Measurements from ENCODE around the gene NPNT. TPM values are rescaled to one million over a fixed set of nuclear protein-coding genes. Genes with fewer than 3 reads are reported as not detected.
A peak's percentile ranks its signal among the peaks of the same experiment; 100 is the strongest.

NPNT gene
- total RNA-seq, 2 donors from 2014 or later, result 0.06 TPM; not detected in 1

DNA sequence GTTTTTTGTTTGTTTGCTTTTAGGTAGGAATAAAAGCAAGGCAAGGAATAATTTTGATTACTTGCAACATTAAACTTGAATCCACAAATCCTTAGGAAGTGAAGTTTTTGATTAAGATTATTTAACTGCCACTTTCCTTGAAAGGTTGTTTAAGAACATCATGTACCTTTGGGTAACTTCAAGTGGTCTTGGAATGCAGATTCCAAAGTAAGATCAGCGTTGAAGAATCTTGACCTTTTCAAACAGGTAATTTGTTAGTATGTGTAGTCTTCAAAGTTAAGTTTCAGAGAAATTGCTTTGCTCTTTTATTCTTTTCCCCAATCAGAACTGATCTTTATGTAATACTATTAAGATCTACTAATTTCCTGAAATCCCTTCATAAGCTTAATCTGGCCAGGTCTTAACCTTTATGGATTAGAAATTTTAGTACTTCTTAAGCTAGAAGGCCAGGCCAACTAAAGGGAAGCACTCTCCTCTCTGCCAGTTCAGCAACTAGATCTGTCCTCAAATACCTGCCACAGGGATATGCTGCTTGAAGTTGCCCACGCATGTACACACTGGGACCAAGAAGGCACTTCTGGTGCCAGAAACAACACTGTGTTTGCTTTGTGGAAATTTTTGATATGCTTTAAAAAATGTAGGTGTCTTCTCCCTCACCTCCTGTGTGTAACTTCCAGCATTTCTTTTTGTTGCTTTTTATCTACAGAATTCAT, 7.4 kb downstream of the NPNT start:
- no peak for DNase-seq (ENCODE audit: low spot score in 2 of 2)
- Mint-ChIP-seq H3K36me3 (peaks cover 0 to 5% of the 10 kb centered on the region in 2 donors), H3K9me3 (peaks cover 0 to 3% of the 10 kb centered on the region in 2 donors), H3K27ac (no peak overlapping the region)
- ATAC-seq, result no peak

DNA sequence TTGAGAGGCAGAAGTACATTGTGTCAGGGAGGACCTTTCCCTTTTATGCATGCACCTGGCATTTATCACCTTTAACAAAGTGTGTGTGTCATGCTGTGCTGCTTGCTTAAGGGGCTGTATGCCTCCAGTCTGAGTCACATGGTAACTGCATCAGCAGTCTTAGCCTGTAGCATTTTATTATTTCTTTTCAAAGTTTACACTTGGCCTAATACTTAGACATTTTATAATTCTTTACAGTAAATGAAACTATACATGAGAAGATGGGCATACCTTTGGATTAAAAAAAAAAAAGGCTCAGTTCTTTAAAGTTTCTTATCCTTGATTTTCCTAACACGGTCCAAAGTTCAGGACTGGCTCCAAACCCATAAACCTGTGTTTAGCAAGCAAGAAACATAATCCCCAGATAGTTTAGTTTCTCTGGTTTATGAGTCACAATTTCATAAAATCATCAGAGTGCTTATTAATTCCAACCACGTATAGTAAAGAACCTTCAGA, 14.6 kb downstream of the NPNT start:
- no peaks in the 10 kb centered on the region for H3K36me3 Mint-ChIP-seq

DNA sequence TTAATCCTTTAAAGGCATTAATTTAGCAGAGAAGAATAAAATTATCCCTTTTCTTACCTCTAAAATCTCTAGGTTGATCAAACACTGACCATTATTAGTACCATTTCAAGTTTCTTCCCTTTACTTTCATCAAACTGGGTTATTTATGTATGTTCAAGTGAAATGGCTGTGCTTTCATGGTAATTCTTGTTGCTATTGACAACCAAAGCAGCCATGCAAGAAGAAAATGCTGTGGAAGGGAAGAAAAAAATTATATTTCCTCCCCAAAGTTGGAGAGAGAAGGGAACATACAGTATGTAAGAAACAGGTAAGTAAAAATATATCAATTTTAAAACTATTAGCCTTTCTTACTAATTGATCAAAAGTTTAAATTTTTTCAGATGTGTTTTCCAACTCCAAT, 16.2 kb downstream of the NPNT start:
- Mint-ChIP-seq H3K36me3 (no peaks in the 10 kb centered on the region), H3K27ac (no peak overlapping the region), H3K9me3 (no peaks in the 10 kb centered on the region)
- ATAC-seq (no peak), DNase-seq (ENCODE audit: low spot score in 2 of 2) (no peak)

More for the DNA sequence above, 14.6 kb downstream of the NPNT start:
- H3K9me3 Mint-ChIP-seq, result no peaks in the 10 kb centered on the region
- DNase-seq (ENCODE audit: low spot score in 2 of 2) (no peak), ATAC-seq (no peak)
- no peak overlapping the region for H3K27ac Mint-ChIP-seq

DNA sequence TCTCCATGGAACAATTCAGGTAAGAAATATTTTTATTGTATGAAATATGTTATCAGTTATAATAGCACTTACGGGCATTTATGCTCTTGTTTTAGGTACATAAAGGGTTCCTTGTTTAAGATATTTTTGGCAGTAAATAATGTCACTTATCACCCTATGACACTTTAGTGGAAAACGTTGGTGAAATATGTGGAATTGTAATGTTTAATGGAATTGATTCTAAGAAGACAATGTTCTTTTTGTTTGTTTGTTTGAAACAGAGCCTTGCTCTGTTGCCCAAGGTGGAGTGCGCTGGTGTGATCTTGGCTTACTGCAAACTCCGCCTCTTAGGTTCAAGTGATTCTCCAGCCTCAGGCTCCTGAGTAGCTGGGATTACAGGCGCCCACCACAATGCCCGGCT, 17.4 kb downstream of the NPNT start:
- ATAC-seq, result no peak
- DNase-seq (ENCODE audit: low spot score in 2 of 2), result no peak
- no peaks in the 10 kb centered on the region for H3K36me3 Mint-ChIP-seq
- no peak overlapping the region for H3K27ac Mint-ChIP-seq
- no peaks in the 10 kb centered on the region for H3K9me3 Mint-ChIP-seq

DNA sequence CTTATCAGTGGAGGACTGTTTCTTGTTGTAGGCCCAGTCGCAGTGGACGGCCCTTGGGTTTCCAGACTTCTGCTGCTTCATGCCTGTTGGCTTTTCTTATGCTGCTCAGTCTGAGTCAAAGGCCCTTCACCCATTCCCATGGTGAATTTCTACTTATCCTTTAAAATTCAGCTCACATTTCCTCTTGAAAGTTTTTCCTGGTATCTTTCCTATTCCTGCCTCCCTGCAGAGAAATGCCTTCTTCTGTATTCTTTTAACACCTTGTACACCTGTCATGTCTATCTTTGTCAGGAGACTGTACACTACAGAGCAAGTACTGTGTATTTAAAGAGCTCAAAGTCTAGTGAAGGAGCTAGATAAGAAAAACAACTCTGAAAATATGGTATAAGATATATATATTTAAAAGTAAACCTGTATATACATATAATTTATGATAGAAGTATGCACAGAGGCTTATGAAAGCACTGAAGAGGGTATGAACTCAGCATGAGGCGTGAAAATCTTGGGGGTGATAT, 22.0 kb downstream of the NPNT start:
- Mint-ChIP-seq H3K9me3 (no peaks in the 10 kb centered on the region), H3K27ac (no peak overlapping the region), H3K36me3 (no peaks in the 10 kb centered on the region)
- DNase-seq (ENCODE audit: low spot score in 2 of 2), result no peak
- ATAC-seq, result no peak

DNA sequence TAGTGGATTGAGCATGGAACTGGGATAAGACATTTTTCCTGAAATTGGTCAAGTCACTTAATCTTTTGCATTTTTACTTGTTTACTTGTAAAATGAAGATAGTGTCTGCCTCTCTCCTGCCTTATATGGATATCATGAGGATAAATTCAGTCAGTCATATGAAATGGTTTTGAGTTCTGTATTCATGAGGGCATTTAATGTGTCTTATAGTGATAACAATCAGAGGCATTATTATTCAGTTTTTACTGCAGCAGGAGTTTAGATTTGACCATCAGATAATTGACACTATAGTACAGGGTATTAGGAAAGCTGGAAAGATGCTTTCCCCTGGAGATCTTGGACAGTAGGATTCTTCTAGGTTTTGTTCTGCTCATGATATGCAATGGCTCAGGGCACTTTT, 26.0 kb downstream of the NPNT start:
- H3K27ac Mint-ChIP-seq, result no peak overlapping the region
- no peaks in the 10 kb centered on the region for H3K9me3 Mint-ChIP-seq
- H3K36me3 Mint-ChIP-seq, result no peaks in the 10 kb centered on the region
- DNase-seq (ENCODE audit: low spot score in 2 of 2), result no peak
- no peak for ATAC-seq

DNA sequence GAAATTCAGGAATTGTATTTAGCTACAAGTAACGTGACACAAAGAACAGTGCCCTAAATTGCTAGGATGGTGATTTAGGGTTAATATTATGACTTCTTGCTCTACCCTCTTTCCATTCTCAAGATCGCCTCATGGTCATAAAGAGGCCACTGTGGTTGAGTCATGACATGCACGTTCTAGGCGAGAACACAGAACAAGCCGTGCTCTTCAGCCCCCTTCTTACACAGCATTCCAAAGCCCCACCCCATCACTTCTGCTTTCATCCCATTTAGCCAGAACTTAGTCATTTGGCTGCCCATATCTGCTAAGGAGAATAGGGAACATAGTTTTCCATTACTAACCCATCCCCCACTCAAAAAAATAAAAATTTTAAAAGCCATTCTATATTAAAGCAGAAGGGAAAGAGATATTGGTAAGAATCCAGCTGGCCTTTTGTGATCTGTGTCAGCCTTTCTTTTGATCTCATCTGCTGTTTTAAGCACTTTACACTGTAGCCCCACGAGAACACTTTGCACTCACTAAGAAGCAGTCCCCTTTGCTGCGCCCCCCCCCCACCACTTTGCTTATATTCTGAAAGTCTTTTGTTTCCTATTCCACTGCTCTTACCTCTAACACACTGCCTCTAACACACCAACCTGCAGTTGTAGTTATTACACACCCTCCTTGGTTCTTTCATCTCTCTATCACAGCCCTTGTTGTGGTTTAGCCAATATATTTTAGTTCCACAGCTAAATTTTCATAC, 28.4 kb downstream of the NPNT start:
- no peak for ATAC-seq
- no peaks in the 10 kb centered on the region for H3K9me3 Mint-ChIP-seq
- DNase-seq (ENCODE audit: low spot score in 2 of 2), result no peak
- H3K36me3 Mint-ChIP-seq, result no peaks in the 10 kb centered on the region
- H3K27ac Mint-ChIP-seq, result no peak overlapping the region

DNA sequence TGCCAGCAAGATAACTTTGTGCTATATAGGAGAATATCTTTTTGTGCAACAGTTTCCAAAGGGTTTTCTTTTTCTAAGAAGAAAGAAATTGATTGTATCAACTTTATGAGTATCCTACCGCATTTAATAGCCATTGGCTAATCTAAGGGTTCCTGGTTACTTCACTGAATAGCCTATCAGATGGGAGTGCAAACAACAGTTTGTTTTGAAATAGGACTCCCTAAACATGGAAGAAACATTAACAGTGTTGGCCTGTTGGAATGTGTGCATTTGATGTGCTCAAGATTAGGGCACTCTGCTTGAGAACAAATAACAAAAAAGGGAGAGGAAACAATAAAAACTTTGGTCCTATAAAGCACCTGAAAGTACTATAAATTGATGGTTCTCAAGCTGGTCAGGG, 29.1 kb downstream of the NPNT start:
- Mint-ChIP-seq H3K27ac (no peak overlapping the region), H3K9me3 (no peaks in the 10 kb centered on the region), H3K36me3 (no peaks in the 10 kb centered on the region)
- DNase-seq (ENCODE audit: low spot score in 2 of 2), result no peak
- no peak for ATAC-seq

DNA sequence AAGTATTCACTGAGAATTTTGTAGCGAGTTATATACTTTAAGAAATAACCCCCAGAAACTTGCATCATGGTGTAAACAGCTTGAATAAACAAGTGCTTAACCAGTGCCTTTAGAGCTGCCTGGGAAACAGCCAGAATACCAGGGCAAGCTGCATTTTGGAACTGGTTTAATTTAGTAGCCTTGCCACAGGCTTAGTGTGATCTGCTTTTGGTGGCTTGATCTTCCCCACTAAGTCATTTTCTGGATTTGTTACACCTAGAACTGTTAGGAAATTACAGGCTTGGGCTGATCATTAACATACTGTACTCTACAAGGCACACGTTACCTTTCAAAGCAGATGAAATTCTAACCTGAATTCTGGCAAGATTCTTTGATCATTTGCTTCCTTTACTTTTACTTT, 35.4 kb downstream of the NPNT start:
- DNase-seq (ENCODE audit: low spot score in 2 of 2), result no peak
- H3K27ac Mint-ChIP-seq, result no peak overlapping the region
- no peak for ATAC-seq
- no peaks in the 10 kb centered on the region for H3K9me3 Mint-ChIP-seq
- no peaks in the 10 kb centered on the region for H3K36me3 Mint-ChIP-seq

DNA sequence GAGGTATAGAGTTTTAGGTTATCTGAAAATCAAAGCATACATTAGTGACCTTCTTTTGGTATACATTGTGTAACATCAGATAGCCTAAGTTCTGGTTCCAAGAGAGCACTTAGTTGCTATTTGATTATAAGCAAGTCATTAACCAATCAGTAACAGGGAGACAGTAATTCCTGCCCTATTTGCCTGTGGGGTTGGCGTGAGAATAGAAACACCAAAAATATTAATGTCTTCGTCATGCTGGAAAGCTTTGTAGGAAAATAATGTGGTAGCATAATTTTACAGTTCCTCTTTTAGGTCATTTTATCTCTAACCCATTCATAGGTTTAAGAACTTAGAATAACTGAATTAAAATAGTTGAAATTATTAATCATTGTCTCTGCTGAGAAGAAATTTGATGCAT, 37.8 kb downstream of the NPNT start:
- DNase-seq (ENCODE audit: low spot score in 2 of 2) (no peak), ATAC-seq (no peak)
- H3K27ac Mint-ChIP-seq, result no peak overlapping the region
- no peaks in the 10 kb centered on the region for H3K9me3 Mint-ChIP-seq
- H3K36me3 Mint-ChIP-seq, result no peaks in the 10 kb centered on the region

DNA sequence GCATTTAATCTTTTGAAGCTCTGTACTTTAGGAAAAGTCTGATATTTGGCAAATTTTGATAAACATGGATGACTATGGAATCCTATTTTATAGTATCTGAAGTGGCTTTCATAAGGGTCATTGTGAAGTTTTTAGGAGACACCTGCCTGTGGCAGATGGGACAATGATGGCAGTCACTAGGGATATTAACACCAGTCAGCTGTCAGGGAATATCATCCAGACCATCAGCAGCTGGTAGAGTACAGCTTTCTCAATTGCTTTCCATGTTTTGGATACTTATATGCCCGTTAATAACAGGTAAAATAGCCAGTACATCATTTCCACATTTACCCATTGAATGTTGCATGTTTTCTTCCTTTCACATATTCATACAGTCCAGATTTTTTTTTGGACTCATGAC, 39.1 kb downstream of the NPNT start:
- Mint-ChIP-seq H3K27ac (no peak overlapping the region), H3K9me3 (no peaks in the 10 kb centered on the region), H3K36me3 (no peaks in the 10 kb centered on the region)
- no peak for DNase-seq (ENCODE audit: low spot score in 2 of 2)
- ATAC-seq, result no peak

DNA sequence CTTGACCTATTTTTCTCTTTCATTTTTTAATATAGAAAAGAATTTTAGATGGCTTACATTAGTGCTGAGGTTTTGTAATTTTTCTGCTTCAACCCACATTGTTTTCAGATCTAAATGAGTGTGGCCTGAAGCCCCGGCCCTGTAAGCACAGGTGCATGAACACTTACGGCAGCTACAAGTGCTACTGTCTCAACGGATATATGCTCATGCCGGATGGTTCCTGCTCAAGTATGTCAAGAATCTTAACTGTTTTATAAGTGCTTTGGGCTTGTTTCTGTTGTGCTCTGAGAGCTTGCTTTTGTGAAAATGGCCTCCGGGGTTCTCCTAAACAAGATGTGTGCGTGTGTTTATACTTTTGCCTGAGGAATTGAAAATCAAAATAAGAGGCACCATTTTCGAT, 41.6 kb downstream of the NPNT start:
- no peak for ATAC-seq
- H3K27ac Mint-ChIP-seq, result no peak overlapping the region

DNA sequence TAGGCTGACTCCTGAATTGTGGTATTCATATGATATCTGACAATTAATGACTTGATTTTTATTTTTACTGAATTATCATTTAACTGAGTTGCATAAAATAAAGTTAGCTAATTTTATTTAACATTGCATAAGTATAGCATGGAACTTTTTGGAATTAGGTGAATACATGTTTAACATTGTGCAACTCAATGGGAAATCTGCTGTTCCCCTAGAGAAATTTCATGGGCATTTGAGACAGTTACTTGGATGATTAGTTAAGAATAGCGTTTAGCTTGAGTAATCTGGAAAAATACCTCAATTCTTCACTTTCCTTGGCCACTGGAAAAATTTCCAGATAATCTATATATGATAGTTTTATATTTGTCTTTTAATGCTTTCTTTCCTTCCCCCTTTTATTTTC, 42.5 kb downstream of the NPNT start:
- DNase-seq (ENCODE audit: low spot score in 2 of 2) (no peak), ATAC-seq (no peak)
- no peaks in the 10 kb centered on the region for H3K36me3 Mint-ChIP-seq
- no peaks in the 10 kb centered on the region for H3K9me3 Mint-ChIP-seq
- H3K27ac Mint-ChIP-seq, result no peak overlapping the region

More for the DNA sequence above, 41.6 kb downstream of the NPNT start:
- Mint-ChIP-seq H3K9me3 (no peaks in the 10 kb centered on the region), H3K36me3 (no peaks in the 10 kb centered on the region)
- DNase-seq (ENCODE audit: low spot score in 2 of 2), result no peak

DNA sequence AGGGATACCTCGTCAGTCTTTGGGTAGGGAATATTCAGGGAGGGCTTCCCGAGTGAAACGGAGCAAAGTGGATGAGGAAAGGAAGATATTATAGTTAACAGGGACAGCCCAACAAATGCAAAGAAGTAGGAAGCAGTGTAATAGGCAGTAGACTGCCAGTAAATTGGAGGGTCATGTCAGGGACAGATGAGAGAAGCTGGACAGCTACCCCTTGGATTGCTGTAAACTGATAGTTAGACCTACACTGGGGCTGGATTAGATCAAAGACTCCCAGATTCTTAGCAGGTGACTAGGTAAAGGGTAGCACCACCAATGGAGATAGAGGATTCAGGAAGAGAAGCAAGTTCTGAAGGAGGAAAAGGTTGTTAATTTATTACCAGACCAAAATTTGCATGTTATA, 48.0 kb downstream of the NPNT start:
- H3K27ac Mint-ChIP-seq, result no peak overlapping the region
- H3K36me3 Mint-ChIP-seq, result no peaks in the 10 kb centered on the region
- no peak for DNase-seq (ENCODE audit: low spot score in 2 of 2)
- no peak for ATAC-seq
- H3K9me3 Mint-ChIP-seq, result peaks cover 5% of the 10 kb centered on the region in 2 donors

DNA sequence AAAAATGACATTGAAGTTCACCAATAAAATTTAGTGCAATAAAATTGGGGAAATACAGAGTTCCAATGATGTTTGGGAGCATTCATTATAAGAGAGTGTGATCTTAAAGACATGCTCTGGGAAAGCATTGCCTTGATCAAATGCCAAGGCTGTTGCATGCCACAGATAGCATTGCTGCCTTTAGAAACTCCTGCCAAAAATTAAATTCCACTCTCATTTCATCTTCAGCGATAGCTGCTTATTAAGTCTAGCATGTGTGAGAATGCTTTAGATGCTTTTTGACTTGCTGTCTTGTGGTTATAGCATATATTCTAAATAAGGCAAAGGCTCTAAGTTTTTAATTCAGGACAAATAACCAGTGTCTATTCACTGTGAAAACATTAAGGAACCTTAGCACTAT, 49.3 kb downstream of the NPNT start:
- Mint-ChIP-seq H3K27ac (no peak overlapping the region), H3K36me3 (no peaks in the 10 kb centered on the region), H3K9me3 (peaks cover 5% of the 10 kb centered on the region in 2 donors)
- DNase-seq (ENCODE audit: low spot score in 2 of 2) (no peak), ATAC-seq (no peak)

DNA sequence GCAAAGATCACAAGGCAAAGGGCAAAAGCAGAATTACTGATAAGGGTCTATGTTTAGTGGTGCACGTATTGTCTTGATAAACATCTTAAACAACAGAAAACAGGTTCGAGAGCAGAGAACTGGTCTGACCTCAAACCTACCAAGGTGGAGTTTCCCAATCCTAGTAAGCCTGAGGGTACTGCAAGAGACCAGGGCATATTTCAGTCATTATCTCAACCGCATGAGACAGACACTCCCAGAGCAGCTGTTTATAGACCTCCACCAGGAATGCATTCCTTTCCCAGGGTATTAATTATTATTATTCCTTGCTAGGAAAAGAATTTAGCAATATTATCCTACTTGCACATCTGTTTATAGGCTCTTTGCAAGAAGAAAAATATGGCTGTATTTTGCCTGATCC, 51.5 kb downstream of the NPNT start:
- no peak for ATAC-seq
- H3K27ac Mint-ChIP-seq, result no peak overlapping the region
- no peaks in the 10 kb centered on the region for H3K36me3 Mint-ChIP-seq
- DNase-seq (ENCODE audit: low spot score in 2 of 2), result no peak
- H3K9me3 Mint-ChIP-seq, result peaks cover 5% of the 10 kb centered on the region in 2 donors

DNA sequence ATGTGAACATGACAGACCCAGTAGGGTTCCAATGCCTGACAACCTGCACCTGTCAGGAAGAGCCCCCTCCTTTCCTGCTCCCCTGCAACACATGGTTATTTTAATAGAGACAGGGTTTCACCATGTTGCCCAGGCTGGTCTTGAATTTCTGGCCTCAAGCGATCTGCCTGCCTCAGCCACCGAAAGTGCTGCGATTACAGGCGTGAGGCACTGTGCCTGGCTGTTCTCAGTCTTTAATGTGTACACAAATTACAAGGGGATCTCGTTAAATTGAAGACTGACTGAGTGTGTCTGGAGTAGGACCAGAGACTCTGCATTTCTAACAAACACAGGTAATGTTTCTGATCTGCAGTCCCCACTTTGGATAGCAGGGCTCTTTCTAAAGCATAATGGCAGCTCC, 55.4 kb downstream of the NPNT start:
- Mint-ChIP-seq H3K9me3 (peaks cover 5% of the 10 kb centered on the region in 2 donors), H3K36me3 (no peaks in the 10 kb centered on the region), H3K27ac (no peak overlapping the region)
- no peak for ATAC-seq
- DNase-seq (ENCODE audit: low spot score in 2 of 2), result no peak

DNA sequence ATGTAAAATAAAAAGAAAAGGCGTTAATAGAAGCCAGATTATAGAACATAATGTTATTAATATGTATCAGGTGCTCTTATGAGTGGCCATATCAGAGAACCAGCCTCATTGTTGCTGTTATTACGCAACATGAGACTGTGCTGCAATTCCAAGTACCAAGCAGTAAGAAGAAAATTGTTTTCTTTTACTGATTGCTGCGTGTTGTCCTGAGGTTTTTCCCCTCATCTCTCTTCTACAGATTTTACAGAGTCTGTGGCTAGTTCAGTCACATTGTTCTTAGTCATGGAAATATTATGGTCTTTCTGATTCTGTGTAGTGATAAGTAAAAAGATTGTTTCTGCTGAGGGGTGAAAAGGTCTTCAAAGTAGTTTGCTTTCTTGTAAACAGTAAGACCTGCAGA, 55.9 kb downstream of the NPNT start:
- Mint-ChIP-seq H3K36me3 (no peaks in the 10 kb centered on the region), H3K27ac (no peak overlapping the region), H3K9me3 (peaks cover 5% of the 10 kb centered on the region in 2 donors)
- no peak for DNase-seq (ENCODE audit: low spot score in 2 of 2)
- peak in 1 of 2 donors; percentile 32 for ATAC-seq
